HepG2 (cell line): ENCODE data around the gene PKD2L1. TPM values are rescaled to one million over a fixed set of nuclear protein-coding genes. Genes with fewer than 3 reads are reported as not detected.
A peak's percentile ranks its signal among the peaks of the same experiment; 100 is the strongest.

Source experiments
- FOSL2 ChIP-seq: sonication (generic); formaldehyde crosslinking; IDR thresholded peaks from 2 replicates; pipeline ENCODE4 v1.4.0; 2020; ENCODE audit warnings: missing genetic modification reagents
- HNF1B ChIP-seq: sonication (generic); formaldehyde crosslinking; IDR thresholded peaks from 2 replicates; pipeline ENCODE4 v1.5.1; 2020; ENCODE audit warnings: mild to moderate bottlenecking, moderate library complexity, missing genetic modification reagents
- MATR3 ChIP-seq: sonication (generic); formaldehyde crosslinking; IDR thresholded peaks from 2 replicates; pipeline ENCODE4 v1.4.0; 2020; ENCODE audit warnings: missing genetic modification reagents
- SMARCE1 ChIP-seq: fragments of 450-650 bp; IDR thresholded peaks from 2 replicates; pipeline ENCODE4 v1.6.1; 2017; ENCODE audit warnings: borderline replicate concordance
- SOX13 ChIP-seq, 3 experiments: fragments of 450-650 bp in 1 of 3; sonication (generic) in 1 of 3; formaldehyde crosslinking in 1 of 3; IDR thresholded peaks in 2 of 3; conservative IDR thresholded peaks in 1 of 3; 2 replicates each; pipeline versions ENCODE4 v1.5.0 to v1.6.1; 2016 to 2020; ENCODE audit warnings: antibody characterized with exemption in 1 of 3, mild to moderate bottlenecking in 1 of 3, missing compliant biosample characterization in 1 of 3, missing genetic modification reagents in 1 of 3, moderate library complexity in 1 of 3
- SPEN ChIP-seq: sonication (generic); formaldehyde crosslinking; IDR thresholded peaks from 2 replicates; pipeline ENCODE4 v1.5.1; 2020; ENCODE audit warnings: low read depth, mild to moderate bottlenecking, missing genetic modification reagents
- STAT5B ChIP-seq: sonication (generic); formaldehyde crosslinking; IDR thresholded peaks from 2 replicates; pipeline ENCODE4 v1.4.0; 2020; ENCODE audit warnings: missing genetic modification reagents
- TFE3 ChIP-seq: IDR thresholded peaks from 2 replicates; pipeline ENCODE4 v1.6.1; 2016
- YEATS4 ChIP-seq: sonication (generic); formaldehyde crosslinking; IDR thresholded peaks from 2 replicates; pipeline ENCODE4 v1.4.0; 2020; ENCODE audit warnings: missing genetic modification reagents, borderline replicate concordance
- ZNF256 ChIP-seq: sonication (generic); formaldehyde crosslinking; conservative IDR thresholded peaks from 2 replicates; pipeline ENCODE4 v1.4.0; 2020; ENCODE audit warnings: missing genetic modification reagents
- ZNF430 ChIP-seq: sonication (generic); formaldehyde crosslinking; IDR thresholded peaks from 2 replicates; pipeline ENCODE4 v1.9.0; 2021; ENCODE audit warnings: mild to moderate bottlenecking, missing genetic modification reagents
- ZNF564 ChIP-seq: sonication (generic); formaldehyde crosslinking; IDR thresholded peaks from 2 replicates; pipeline ENCODE4 v1.8.1; 2023; ENCODE audit warnings: mild to moderate bottlenecking, missing genetic modification reagents
- ZNF644 ChIP-seq: IDR thresholded peaks from 2 replicates; pipeline ENCODE4 v1.6.1; 2016; ENCODE audit warnings: low read depth
- ZNF713 ChIP-seq: sonication (generic); formaldehyde crosslinking; IDR thresholded peaks from 2 replicates; pipeline ENCODE4 v1.4.0; 2020; ENCODE audit warnings: mild to moderate bottlenecking, missing genetic modification reagents
- polyA plus RNA-seq, 8 experiments: library from polyadenylated mRNA; depleted of rRNA in 3 of 8; stranded (reverse) in 7 of 8; unstranded in 1 of 8; fragments of >200 nt; fragmentation: Illumina TruSeq in 4 of 8; extraction: Trizol in 4 of 8; gene quantifications; 2 replicates each; pipeline versions ENCODE4 v1.2.1 to v1.2.3, GENCODE V29; 2011 to 2016; ENCODE audit warnings: low read depth in 4 of 8, missing spikeins in 1 of 8, mixed read lengths in 1 of 8; ENCODE audit not compliant: insufficient read depth in 1 of 8
- total RNA-seq, 5 experiments: library from RNA; depleted of rRNA; stranded (reverse); fragments of >200 nt; fragmentation: Illumina TruSeq; extraction: Trizol; gene quantifications; 2 replicates each; pipeline ENCODE4 v1.2.3, GENCODE V29; 2016; ENCODE audit warnings: low read depth in 1 of 5
- TF ChIP-seq, protein P1 (sequence below), 2 experiments: sonication (generic) in 1 of 2; formaldehyde crosslinking in 1 of 2; IDR thresholded peaks; 2 replicates each; pipeline versions ENCODE4 v1.4.0 to v1.6.1; 2016 to 2020; ENCODE audit warnings: borderline replicate concordance in 1 of 2, low read depth in 1 of 2, mild to moderate bottlenecking in 1 of 2, missing genetic modification reagents in 1 of 2
- TF ChIP-seq, protein P2 (sequence below): sonication (generic); formaldehyde crosslinking; IDR thresholded peaks from 2 replicates; pipeline ENCODE4 v1.5.0; 2020; ENCODE audit warnings: missing genetic modification reagents
- TF ChIP-seq, protein P3 (sequence below): fragments of 450-650 bp; IDR thresholded peaks from 2 replicates; pipeline ENCODE4 v1.6.1; 2017; ENCODE audit warnings: mild to moderate bottlenecking

PKD2L1 gene
- total and polyA plus RNA-seq, 2 of the 13 experiments (the other 11 are each of a cell fraction or from before 2014, with no cell fraction given) = 0.07 to 0.15 TPM

GRCh38 chr10:100341953-100342626 lies 12.1 kb upstream of the PKD2L1 start (continued):
- TF ChIP-seq, protein P1, sequence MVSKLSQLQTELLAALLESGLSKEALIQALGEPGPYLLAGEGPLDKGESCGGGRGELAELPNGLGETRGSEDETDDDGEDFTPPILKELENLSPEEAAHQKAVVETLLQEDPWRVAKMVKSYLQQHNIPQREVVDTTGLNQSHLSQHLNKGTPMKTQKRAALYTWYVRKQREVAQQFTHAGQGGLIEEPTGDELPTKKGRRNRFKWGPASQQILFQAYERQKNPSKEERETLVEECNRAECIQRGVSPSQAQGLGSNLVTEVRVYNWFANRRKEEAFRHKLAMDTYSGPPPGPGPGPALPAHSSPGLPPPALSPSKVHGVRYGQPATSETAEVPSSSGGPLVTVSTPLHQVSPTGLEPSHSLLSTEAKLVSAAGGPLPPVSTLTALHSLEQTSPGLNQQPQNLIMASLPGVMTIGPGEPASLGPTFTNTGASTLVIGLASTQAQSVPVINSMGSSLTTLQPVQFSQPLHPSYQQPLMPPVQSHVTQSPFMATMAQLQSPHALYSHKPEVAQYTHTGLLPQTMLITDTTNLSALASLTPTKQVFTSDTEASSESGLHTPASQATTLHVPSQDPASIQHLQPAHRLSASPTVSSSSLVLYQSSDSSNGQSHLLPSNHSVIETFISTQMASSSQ (IDR thresholded peaks at IDR 0.05; ENCODE audit: low read depth) = no peak; the same call in 1 of the 2 replicates
- TF ChIP-seq, protein P1 (CRISPR knock-in tag; IDR thresholded peaks at IDR 0.05; ENCODE audit: borderline replicate concordance) = no peak
- TF ChIP-seq ZNF644 = 0 out of 2 replicates have a peak, but pooled peaks have one; percentile 29
- TF ChIP-seq STAT5B (CRISPR knock-in tag) = no peak
- no peak for TF ChIP-seq MATR3 (CRISPR knock-in tag)
- no peak for TF ChIP-seq ZNF713 (CRISPR knock-in tag)
- TF ChIP-seq, protein P2, sequence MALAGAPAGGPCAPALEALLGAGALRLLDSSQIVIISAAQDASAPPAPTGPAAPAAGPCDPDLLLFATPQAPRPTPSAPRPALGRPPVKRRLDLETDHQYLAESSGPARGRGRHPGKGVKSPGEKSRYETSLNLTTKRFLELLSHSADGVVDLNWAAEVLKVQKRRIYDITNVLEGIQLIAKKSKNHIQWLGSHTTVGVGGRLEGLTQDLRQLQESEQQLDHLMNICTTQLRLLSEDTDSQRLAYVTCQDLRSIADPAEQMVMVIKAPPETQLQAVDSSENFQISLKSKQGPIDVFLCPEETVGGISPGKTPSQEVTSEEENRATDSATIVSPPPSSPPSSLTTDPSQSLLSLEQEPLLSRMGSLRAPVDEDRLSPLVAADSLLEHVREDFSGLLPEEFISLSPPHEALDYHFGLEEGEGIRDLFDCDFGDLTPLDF = peak; percentile 12; the same call in 1 of the 2 replicates
- no peak for TF ChIP-seq ZNF256
- peak; percentile 59 for TF ChIP-seq ZNF430 (CRISPR knock-in tag)
- TF ChIP-seq, protein P3, sequence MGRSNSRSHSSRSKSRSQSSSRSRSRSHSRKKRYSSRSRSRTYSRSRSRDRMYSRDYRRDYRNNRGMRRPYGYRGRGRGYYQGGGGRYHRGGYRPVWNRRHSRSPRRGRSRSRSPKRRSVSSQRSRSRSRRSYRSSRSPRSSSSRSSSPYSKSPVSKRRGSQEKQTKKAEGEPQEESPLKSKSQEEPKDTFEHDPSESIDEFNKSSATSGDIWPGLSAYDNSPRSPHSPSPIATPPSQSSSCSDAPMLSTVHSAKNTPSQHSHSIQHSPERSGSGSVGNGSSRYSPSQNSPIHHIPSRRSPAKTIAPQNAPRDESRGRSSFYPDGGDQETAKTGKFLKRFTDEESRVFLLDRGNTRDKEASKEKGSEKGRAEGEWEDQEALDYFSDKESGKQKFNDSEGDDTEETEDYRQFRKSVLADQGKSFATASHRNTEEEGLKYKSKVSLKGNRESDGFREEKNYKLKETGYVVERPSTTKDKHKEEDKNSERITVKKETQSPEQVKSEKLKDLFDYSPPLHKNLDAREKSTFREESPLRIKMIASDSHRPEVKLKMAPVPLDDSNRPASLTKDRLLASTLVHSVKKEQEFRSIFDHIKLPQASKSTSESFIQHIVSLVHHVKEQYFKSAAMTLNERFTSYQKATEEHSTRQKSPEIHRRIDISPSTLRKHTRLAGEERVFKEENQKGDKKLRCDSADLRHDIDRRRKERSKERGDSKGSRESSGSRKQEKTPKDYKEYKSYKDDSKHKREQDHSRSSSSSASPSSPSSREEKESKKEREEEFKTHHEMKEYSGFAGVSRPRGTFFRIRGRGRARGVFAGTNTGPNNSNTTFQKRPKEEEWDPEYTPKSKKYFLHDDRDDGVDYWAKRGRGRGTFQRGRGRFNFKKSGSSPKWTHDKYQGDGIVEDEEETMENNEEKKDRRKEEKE = no peak
- peak; percentile 68 for TF ChIP-seq SPEN
- peak; percentile 1; the same call in 1 of the 2 replicates for TF ChIP-seq YEATS4 (CRISPR knock-in tag)
- peak; percentile 26; the same call in 1 of the 2 replicates for TF ChIP-seq TFE3 (CRISPR knock-in tag)
- no peak for TF ChIP-seq SOX13 (IDR thresholded peaks at IDR 0.05)
- peak in 1 of 2 experiments; percentile 61; a peak in 2 of 4 replicates for TF ChIP-seq SOX13 (CRISPR knock-in tag; conservative IDR thresholded peaks at IDR 0.05 in 1 of 2, IDR thresholded peaks at IDR 0.05 in 1 of 2)
- no peak for TF ChIP-seq HNF1B (CRISPR knock-in tag)
- peak; percentile 67 for TF ChIP-seq FOSL2 (CRISPR knock-in tag)
- TF ChIP-seq ZNF564 (CRISPR knock-in tag) = 0 out of 2 replicates have a peak, but pooled peaks have one; percentile 44
- TF ChIP-seq SMARCE1 = no peak
